ENCODE measurements around the gene PPFIA1.

- TF ChIP-seq CTCF (IDR thresholded peaks at IDR 0.05; ENCODE audit: low read length) (no peak), EZH2phosphoT487 (IDR thresholded peaks at IDR 0.05; ENCODE audit: low read length) (no peak), EZH2 (optimal IDR thresholded peaks at IDR 0.05; ENCODE audit: low read depth, low read length) (no peak)
These were observed 88.3 kb downstream of the PPFIA1 start for GRCh38 chr11:70358753-70359152.

All from MM.1S (cell line).